ENCODE results near the gene RETREG1. TPM values are rescaled to one million over a fixed set of nuclear protein-coding genes. Genes with fewer than 3 reads are reported as not detected.

RETREG1 gene
- total and polyA plus RNA-seq, 2 donors (not counting 3 experiments of a cell fraction or from before 2014, with no cell fraction given), result 0.46 TPM; not detected in 1

DNA sequence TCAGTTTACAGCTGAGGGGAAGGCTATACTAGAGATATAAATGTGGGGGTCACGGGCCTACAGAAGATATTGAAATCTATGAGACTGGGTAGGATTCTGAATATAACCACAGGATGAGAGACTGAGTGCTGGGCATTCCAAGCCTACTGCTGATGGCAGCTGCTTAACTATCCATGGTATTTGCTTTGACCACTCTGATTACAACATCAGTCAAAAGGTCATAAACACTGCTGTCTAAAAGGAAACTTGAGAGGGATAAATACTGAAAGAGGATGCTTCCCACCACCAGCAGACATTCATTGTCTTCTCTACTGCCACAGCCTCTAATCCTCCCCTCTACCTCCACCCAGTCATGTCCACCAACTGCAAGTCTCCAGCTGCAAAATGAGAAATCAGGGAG is 155.0 kb downstream of the RETREG1 start:
- Histone ChIP-seq H3K9ac (replicated peaks; ENCODE audit: extremely low read depth, insufficient read depth, low read length) (no peak overlapping the region), H4K20me1 (replicated peaks; ENCODE audit: control insufficient read depth, extremely low read depth, insufficient read depth, low read length) (no peaks in the 10 kb centered on the region), H3K79me2 (ENCODE audit: control insufficient read depth, insufficient read depth, low read length) (peaks cover 41% of the 10 kb centered on the region), H3K9me3 (replicated peaks; ENCODE audit: control insufficient read depth, insufficient read depth, low read length) (no peaks in the 10 kb centered on the region), H2AFZ (ENCODE audit: low read depth, low read length) (no peak overlapping the region), H3K4me2 (ENCODE audit: insufficient read depth, low read length) (no peak overlapping the region), H3K27ac (ENCODE audit: insufficient read depth, low read depth, low read length) (no peak overlapping the region), H3K36me3 (ENCODE audit: control insufficient read depth in 2 of 2, extremely low read depth in 1 of 2, insufficient read depth in 2 of 2, low read length in 2 of 2) (peaks cover 8 to 22% of the 10 kb centered on the region in 2 experiments), H3K4me1 (ENCODE audit: control insufficient read depth, extremely low read depth, insufficient read depth, low read length) (peaks cover 17% of the 10 kb centered on the region), H3K4me3 (replicated peaks in 1 of 3; ENCODE audit: insufficient read depth in 1 of 3, low read depth in 1 of 3, low read length in 3 of 3) (no peak overlapping the region), H3K9me1 (replicated peaks; ENCODE audit: control insufficient read depth, extremely low read depth, insufficient read depth, low read length) (no peaks in the 10 kb centered on the region), H3K27me3 (ENCODE audit: control insufficient read depth in 2 of 2, insufficient read depth in 2 of 2, low read length in 2 of 2) (no peaks in the 10 kb centered on the region)
- ChIA-PET POLR2A (interaction anchor here (0.5 kb wide), 1 partner anchor 364 kb away, joined by 3 read pairs; no protein-coding TSS in a partner anchor), CTCF (interaction anchor here (1.0 kb wide), 1 partner anchor 301 kb away, joined by 4 read pairs; no protein-coding TSS in a partner anchor)
- dilution Hi-C loops (cut with MboI; ENCODE audit: extremely low pct_ligation_motif_present, low sequenced_read_pairs), result no loop called here
- TF ChIP-seq CTCF (IDR thresholded peaks at IDR 0.05; ENCODE audit: extremely low read depth in 1 of 2, insufficient read depth in 1 of 2, low read depth in 1 of 2, low read length in 2 of 2) (no peak), EZH2 (IDR thresholded peaks at IDR 0.05; ENCODE audit: borderline replicate concordance, low read depth, low read length, severe bottlenecking) (no peak), POLR2A (IDR thresholded peaks at IDR 0.05; ENCODE audit: low read depth, low read length) (no peak), FOS (IDR thresholded peaks at IDR 0.05; ENCODE audit: borderline replicate concordance, insufficient read depth, low read length) (no peak), POLR2AphosphoS5 (IDR thresholded peaks at IDR 0.05; ENCODE audit: insufficient read depth, low read depth, low read length) (no peak), MYC (IDR thresholded peaks at IDR 0.05; ENCODE audit: low read depth, low read length) (no peak), GATA2 (IDR thresholded peaks at IDR 0.05; ENCODE audit: insufficient read depth, insufficient read length, low read depth, low read length) (no peak), JUN (IDR thresholded peaks at IDR 0.05; ENCODE audit: borderline replicate concordance, insufficient read depth, insufficient read length, low read depth) (no peak)
- TF ChIP-seq, protein P1, sequence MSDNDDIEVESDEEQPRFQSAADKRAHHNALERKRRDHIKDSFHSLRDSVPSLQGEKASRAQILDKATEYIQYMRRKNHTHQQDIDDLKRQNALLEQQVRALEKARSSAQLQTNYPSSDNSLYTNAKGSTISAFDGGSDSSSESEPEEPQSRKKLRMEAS (IDR thresholded peaks at IDR 0.05; ENCODE audit: insufficient read depth, insufficient read length), result no peak
- BruUV-seq (replicated peaks), result no TSS peak
- FAIRE-seq (no peak), DNase-seq (ENCODE audit: low read depth, low spot score) (no peak)
- intact Hi-C loops (cut with micrococcal nuclease), result no loop called here
